ENCODE results near the gene HNRNPA1.
A peak's percentile ranks its signal among the peaks of the same experiment; 100 is the strongest.
"Not testable (repeated sequence)": the region's sequence is repeated elsewhere in the genome, so short reads cannot be mapped to it uniquely, and the experiment has no call there.

The HNRNPA1 gene

DNA sequence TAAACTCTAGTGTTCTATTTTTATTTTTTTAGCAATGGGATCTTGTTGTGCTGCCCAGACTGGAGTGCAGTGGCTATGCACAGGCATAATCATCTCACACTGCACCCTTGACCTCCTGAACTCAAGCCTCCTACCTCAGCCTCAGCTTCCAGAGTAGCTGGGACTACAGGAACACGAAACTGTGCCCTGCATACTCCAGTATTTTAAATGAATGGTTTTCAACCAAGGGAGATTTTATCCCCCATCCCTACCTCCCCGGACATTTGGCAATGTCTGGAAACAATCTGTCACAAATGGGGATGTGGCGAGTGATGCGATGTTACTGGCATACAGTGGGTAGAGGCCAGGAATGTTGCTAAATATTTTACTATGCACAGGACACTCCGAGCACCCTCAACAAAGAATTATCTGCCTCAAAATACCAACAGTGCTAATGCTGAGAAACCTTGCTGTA is 2.7 kb upstream of the HNRNPA1 start:
- no peak overlapping the region for H3K27ac Mint-ChIP-seq
- H3K36me3 Mint-ChIP-seq (ENCODE audit: low read depth) = peaks cover 47% of the 10 kb centered on the region
- DNase-seq = no peak
- no peak overlapping the region for H3K4me3 Mint-ChIP-seq
- H3K27me3 Mint-ChIP-seq (ENCODE audit: low read depth, poor library complexity) = peaks cover 3% of the 10 kb centered on the region
- no peaks in the 10 kb centered on the region for H3K9me3 Mint-ChIP-seq
- TF ChIP-seq CTCF (IDR thresholded peaks at IDR 0.05) = no peak
- peaks cover 65% of the 10 kb centered on the region for H3K4me1 Mint-ChIP-seq

- H3K9me3 Mint-ChIP-seq = no peaks in the 10 kb centered on the region
- H3K4me3 Mint-ChIP-seq = no peak overlapping the region
- H3K27me3 Mint-ChIP-seq (ENCODE audit: low read depth, poor library complexity) = peaks cover 3% of the 10 kb centered on the region
- no peak for TF ChIP-seq CTCF (IDR thresholded peaks at IDR 0.05)
- H3K27ac Mint-ChIP-seq = no peak overlapping the region
- H3K36me3 Mint-ChIP-seq (ENCODE audit: low read depth) = peaks cover 34% of the 10 kb centered on the region
- no peak for DNase-seq
- peaks cover 70% of the 10 kb centered on the region for H3K4me1 Mint-ChIP-seq
Measured at GRCh38 chr12:54279227-54279631, 1.3 kb upstream of the HNRNPA1 start.

DNA sequence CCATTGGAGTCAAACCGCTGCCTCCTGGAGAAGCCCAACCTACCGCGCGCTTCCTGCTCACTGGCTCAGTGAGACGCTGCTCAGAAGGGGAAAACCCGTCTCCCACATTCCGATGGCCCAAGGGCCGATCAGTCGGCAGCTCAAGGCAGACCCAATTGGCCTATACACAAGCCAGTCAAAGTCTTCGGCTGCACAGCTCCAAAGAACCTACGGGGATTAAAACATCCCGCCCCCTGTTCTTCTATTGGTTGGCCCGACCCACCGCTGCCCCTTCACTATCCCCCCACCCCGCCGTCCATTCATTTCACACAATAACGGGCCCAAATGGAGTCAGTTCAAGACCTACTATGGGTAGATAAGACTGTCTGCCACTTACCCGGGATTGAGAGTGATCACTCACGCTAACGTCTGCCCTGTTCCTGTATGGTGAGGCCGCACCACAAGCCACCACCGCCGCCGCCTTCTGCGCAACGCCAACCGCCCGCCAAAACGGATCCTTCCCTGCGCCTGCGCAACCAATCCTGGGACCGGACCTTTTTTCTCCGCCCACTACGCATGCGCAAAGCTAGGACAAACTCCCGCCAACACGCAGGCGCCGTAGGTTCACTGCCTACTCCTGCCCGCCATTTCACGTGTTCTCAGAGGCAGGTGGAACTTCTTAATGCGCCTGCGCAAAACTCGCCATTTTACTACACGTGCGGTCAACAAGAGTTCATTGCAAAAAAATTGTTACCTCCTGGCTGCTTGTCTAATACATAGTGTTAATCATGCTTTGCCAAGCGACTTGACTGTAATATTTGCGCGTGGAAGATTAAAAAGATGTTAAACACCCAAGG is 676 bp upstream of the HNRNPA1 start, which contains the start of gene CBX5:
Gene CBX5 (minus strand): TSS at position 491 of the 836 bp plus-strand sequence. CDS start 22,472 bp downstream, outside the sequence.
- H3K4me3 Mint-ChIP-seq = no peak within 1 kb of the TSS
- H3K36me3 Mint-ChIP-seq (ENCODE audit: low read depth) = peaks cover 27% of the 10 kb centered on the region
- H3K9me3 Mint-ChIP-seq = no peaks in the 10 kb centered on the region
- peaks cover 3% of the 10 kb centered on the region for H3K27me3 Mint-ChIP-seq (ENCODE audit: low read depth, poor library complexity)
- peak; percentile 99 for DNase-seq
- H3K27ac Mint-ChIP-seq = no peak within 1 kb of the TSS
- TF ChIP-seq CTCF (IDR thresholded peaks at IDR 0.05) = no peak
- H3K4me1 Mint-ChIP-seq = peaks cover 70% of the 10 kb centered on the region

DNA sequence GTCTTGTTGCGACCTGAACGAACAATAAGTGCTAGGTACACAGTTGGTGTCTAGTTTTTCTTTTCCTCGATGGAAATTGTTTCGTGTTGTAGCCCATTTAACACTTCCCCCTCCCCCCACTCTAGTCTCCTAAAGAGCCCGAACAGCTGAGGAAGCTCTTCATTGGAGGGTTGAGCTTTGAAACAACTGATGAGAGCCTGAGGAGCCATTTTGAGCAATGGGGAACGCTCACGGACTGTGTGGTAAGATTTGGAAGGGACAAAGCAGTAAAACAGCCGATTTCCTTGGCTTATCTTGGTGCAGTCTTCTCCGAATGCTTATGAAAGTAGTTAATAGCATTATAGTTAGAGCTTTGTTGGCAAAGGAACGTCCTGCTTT is 724 bp downstream of the HNRNPA1 start:
- H3K27ac Mint-ChIP-seq; DNase-seq; H3K27me3 Mint-ChIP-seq (ENCODE audit: low read depth, poor library complexity); H3K4me3 Mint-ChIP-seq; H3K9me3 Mint-ChIP-seq: not testable (repeated sequence)
- H3K36me3 Mint-ChIP-seq (ENCODE audit: low read depth) = peaks cover 14% of the 10 kb centered on the region
- peaks cover 70% of the 10 kb centered on the region for H3K4me1 Mint-ChIP-seq

- H3K4me1 Mint-ChIP-seq = peaks cover 69% of the 10 kb centered on the region
- H3K4me3 Mint-ChIP-seq; H3K36me3 Mint-ChIP-seq (ENCODE audit: low read depth); H3K9me3 Mint-ChIP-seq; DNase-seq; H3K27ac Mint-ChIP-seq; H3K27me3 Mint-ChIP-seq (ENCODE audit: low read depth, poor library complexity): not testable (repeated sequence)
Measured at GRCh38 chr12:54281694-54282093, 1.2 kb downstream of the HNRNPA1 start.

DNA sequence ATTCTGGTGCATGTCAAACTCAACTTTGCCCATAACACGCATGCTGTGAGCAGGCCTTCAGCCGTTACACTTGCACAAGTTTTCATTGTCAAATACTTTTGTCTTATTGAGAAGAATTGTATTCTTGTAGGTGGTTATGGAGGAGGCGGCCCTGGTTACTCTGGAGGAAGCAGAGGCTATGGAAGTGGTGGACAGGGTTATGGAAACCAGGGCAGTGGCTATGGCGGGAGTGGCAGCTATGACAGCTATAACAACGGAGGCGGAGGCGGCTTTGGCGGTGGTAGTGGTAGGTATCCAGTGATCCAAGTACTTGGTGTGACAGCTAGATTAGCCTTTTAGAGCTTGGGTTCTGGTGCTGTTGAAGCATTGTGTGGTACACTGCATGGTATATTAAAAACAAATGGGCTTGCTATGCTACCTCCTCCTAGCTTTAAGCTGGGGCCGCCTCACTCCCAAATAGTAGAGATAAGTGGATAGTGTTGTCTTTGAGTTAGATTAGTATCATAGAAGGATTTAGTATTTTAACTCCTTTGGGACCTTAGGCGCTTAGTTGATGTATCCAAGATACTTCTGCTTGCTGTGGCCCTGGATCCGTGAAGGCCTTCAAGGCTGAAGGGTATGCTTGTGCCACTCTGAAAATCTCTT is 2.5 kb downstream of the HNRNPA1 start:
- DNase-seq = no peak
- Mint-ChIP-seq H3K4me1 (peaks cover 67% of the 10 kb centered on the region), H3K27me3 (ENCODE audit: low read depth, poor library complexity) (peaks cover 3% of the 10 kb centered on the region), H3K36me3 (ENCODE audit: low read depth) (peaks cover 3% of the 10 kb centered on the region), H3K9me3 (no peaks in the 10 kb centered on the region), H3K27ac (peak overlapping the region; percentile 86), H3K4me3 (no peak overlapping the region)
- TF ChIP-seq CTCF (IDR thresholded peaks at IDR 0.05) = no peak

- peaks cover 64% of the 10 kb centered on the region for H3K4me1 Mint-ChIP-seq
- H3K9me3 Mint-ChIP-seq; DNase-seq; H3K27me3 Mint-ChIP-seq (ENCODE audit: low read depth, poor library complexity); H3K36me3 Mint-ChIP-seq (ENCODE audit: low read depth); H3K4me3 Mint-ChIP-seq: not testable (repeated sequence)
- H3K27ac Mint-ChIP-seq = peak overlapping the region; percentile 86
Measured at GRCh38 chr12:54284070-54284780, 3.7 kb downstream of the HNRNPA1 start.

Measured in nephron progenitor cell (in vitro differentiated cells).